Breast epithelium (tissue), 3 donors: ENCODE measurements around the gene RNASE8.

ENCODE experiments used
- POLR2A ChIP-seq: fragments of 450-650 bp; IDR thresholded peaks from one replicate; pipeline ENCODE4 v1.6.1; 2016; ENCODE audit warnings: antibody characterized with exemption, mild to moderate bottlenecking, moderate library complexity
- TF ChIP-seq, protein P1 (sequence below), 3 donors: fragments of 450-650 bp; IDR thresholded peaks; one replicate each; pipeline ENCODE4 v1.5.1; 2016 to 2017; ENCODE audit warnings: antibody characterized with exemption in 3 of 3, mild to moderate bottlenecking in 3 of 3, moderate library complexity in 3 of 3

DNA sequence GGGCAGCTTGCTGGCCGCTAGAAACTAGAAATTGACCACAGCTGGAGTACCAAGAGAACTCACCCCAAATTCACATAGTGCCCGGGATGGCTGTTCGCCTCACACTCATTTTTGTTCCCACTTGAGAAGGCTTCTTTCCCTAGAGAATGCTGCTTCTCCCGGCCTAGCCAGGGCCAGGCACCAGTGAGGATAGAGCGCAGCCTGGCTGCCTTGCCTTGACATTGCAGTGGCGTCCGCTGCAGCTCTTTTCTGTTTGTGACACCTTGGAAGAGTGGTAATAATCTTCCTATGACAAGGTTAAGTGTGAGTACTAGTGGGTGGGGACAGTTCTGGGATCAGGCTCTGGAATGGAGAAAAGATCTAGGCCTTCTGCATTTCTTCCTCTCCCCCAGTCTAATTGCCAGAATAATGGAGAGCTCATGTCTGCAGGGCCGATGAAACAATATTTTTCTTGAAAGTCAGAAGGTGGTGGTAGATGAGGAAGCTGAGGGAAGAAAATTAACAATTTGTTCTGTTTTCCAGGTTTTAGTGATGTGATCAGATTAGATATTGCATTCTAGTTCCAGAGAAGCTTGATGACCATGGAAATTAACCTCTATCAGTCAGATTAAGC is 46.9 kb downstream of the RNASE8 start:
- TF ChIP-seq, protein P1, sequence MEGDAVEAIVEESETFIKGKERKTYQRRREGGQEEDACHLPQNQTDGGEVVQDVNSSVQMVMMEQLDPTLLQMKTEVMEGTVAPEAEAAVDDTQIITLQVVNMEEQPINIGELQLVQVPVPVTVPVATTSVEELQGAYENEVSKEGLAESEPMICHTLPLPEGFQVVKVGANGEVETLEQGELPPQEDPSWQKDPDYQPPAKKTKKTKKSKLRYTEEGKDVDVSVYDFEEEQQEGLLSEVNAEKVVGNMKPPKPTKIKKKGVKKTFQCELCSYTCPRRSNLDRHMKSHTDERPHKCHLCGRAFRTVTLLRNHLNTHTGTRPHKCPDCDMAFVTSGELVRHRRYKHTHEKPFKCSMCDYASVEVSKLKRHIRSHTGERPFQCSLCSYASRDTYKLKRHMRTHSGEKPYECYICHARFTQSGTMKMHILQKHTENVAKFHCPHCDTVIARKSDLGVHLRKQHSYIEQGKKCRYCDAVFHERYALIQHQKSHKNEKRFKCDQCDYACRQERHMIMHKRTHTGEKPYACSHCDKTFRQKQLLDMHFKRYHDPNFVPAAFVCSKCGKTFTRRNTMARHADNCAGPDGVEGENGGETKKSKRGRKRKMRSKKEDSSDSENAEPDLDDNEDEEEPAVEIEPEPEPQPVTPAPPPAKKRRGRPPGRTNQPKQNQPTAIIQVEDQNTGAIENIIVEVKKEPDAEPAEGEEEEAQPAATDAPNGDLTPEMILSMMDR (IDR thresholded peaks at IDR 0.05) = peak; percentile 85 to 95 (median 86)
- TF ChIP-seq POLR2A = no peak
